Gastroesophageal sphincter (tissue), 4 donors: Measurements from ENCODE around the gene BCCIP. TPM values are rescaled to one million over a fixed set of nuclear protein-coding genes. Genes with fewer than 3 reads are reported as not detected.

ENCODE experiments used
- ATAC-seq: fragments of 150-250 bp; one replicate; pipeline ENCODE4 v1.9.1; 2016; ENCODE audit warnings: mild to moderate bottlenecking, moderate library complexity
- H3K27ac ChIP-seq, 4 donors: fragments of 200-600 bp; sonication (generic) in 3 of 4; 1 replicate in 3 of 4; 2 replicates in 1 of 4; pipeline ENCODE4 v1.5.1; 2016 to 2019
- H3K27me3 ChIP-seq: fragments of 200-600 bp; sonication (generic); one replicate; pipeline ENCODE4 v1.5.1; 2019
- H3K36me3 ChIP-seq, 2 donors: fragments of 200-600 bp; sonication (generic); one replicate each; pipeline ENCODE4 v1.5.1; 2019; ENCODE audit warnings: control low read depth in 1 of 2
- H3K4me1 ChIP-seq, 3 donors: fragments of 200-600 bp; sonication (generic); 1 replicate in 2 of 3; 2 replicates in 1 of 3; pipeline ENCODE4 v1.5.1; 2016 to 2019; ENCODE audit warnings: control low read depth in 2 of 3
- H3K4me3 ChIP-seq, 2 donors: fragments of 200-600 bp; sonication (generic); one replicate each; pipeline ENCODE4 v1.5.1; 2019; ENCODE audit warnings: mild to moderate bottlenecking in 1 of 2, moderate library complexity in 1 of 2
- H3K9me3 ChIP-seq, 3 donors: fragments of 200-600 bp; sonication (generic); one replicate each; pipeline ENCODE4 v1.5.1; 2017 to 2019; ENCODE audit warnings: control low read depth in 2 of 3
- EP300 ChIP-seq: sonication (generic); formaldehyde crosslinking; IDR thresholded peaks from one replicate; pipeline ENCODE4 v1.6.1; 2017; ENCODE audit warnings: antibody characterized with exemption, mild to moderate bottlenecking
- POLR2A ChIP-seq, 2 donors: fragments of 450-650 bp; IDR thresholded peaks; one replicate each; pipeline ENCODE4 v1.6.1; 2017; ENCODE audit warnings: antibody characterized with exemption in 2 of 2, mild to moderate bottlenecking in 2 of 2, moderate library complexity in 1 of 2
- POLR2AphosphoS5 ChIP-seq: sonication (generic); formaldehyde crosslinking; IDR thresholded peaks from one replicate; pipeline ENCODE4 v1.6.1; 2017; ENCODE audit warnings: antibody characterized with exemption
- WGBS, 2 donors: methylation state at CpG; one replicate each; pipeline ENCODE4 v1.1.5; 2018; ENCODE audit warnings: low coverage in 1 of 2; 5-methylcytosine and 5-hydroxymethylcytosine counted together
- total RNA-seq, 4 donors: library from RNA; depleted of rRNA; stranded (reverse); fragments of >200 nt; gene quantifications; one replicate each; pipeline ENCODE4 v1.1.0, GENCODE V29; 2016
- TF ChIP-seq, protein P1 (sequence below), 4 experiments: fragments of 200-600 bp in 2 of 4; fragments of 450-650 bp in 2 of 4; sonication (generic) in 1 of 4; IDR thresholded peaks; one replicate each; pipeline ENCODE4 v1.5.1; 2017 to 2019; ENCODE audit warnings: antibody characterized with exemption in 4 of 4, mild to moderate bottlenecking in 2 of 4, moderate library complexity in 2 of 4

Gene BCCIP
- total RNA-seq, 4 donors from 2014 or later: 38.6 to 59.2 (median 50.3) TPM

DNA sequence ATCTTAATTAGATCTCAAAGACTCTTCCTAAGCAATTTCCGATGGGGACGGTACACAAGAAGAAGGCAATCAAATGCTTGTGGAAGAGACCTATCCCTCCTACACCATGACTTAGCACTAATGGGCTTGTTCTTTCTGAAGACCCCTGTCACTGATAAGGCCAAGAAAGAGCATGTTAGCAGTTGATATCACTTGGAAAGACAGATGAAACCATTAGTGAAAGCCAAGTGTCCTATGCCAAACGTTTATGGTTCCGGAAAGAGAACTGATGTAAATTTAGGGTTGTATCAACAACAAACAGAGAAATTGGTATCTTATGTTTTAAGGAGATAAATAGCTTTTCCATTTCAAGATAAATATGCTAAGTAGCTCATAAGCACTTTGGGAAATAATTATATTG is 6.8 kb upstream of the BCCIP start:
- H3K4me1 ChIP-seq: peaks cover 0 to 12% (median under 1%) of the 10 kb centered on the region in 3 donors
- H3K4me3 ChIP-seq: no peak overlapping the region
- H3K27me3 ChIP-seq: no peaks in the 10 kb centered on the region
- no peaks in the 10 kb centered on the region for H3K9me3 ChIP-seq
- peaks cover 0 to 50% of the 10 kb centered on the region in 2 donors for H3K36me3 ChIP-seq
- no peak for ATAC-seq
- TF ChIP-seq POLR2A (IDR thresholded peaks at IDR 0.05): no peak
- TF ChIP-seq POLR2AphosphoS5: no peak
- TF ChIP-seq EP300: no peak
- TF ChIP-seq, protein P1, sequence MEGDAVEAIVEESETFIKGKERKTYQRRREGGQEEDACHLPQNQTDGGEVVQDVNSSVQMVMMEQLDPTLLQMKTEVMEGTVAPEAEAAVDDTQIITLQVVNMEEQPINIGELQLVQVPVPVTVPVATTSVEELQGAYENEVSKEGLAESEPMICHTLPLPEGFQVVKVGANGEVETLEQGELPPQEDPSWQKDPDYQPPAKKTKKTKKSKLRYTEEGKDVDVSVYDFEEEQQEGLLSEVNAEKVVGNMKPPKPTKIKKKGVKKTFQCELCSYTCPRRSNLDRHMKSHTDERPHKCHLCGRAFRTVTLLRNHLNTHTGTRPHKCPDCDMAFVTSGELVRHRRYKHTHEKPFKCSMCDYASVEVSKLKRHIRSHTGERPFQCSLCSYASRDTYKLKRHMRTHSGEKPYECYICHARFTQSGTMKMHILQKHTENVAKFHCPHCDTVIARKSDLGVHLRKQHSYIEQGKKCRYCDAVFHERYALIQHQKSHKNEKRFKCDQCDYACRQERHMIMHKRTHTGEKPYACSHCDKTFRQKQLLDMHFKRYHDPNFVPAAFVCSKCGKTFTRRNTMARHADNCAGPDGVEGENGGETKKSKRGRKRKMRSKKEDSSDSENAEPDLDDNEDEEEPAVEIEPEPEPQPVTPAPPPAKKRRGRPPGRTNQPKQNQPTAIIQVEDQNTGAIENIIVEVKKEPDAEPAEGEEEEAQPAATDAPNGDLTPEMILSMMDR (IDR thresholded peaks at IDR 0.05): no peak
- 72 to 83% methylated on average over 3 to 4 of the region's 4 CpGs for WGBS, 2 donors
- no peak overlapping the region for H3K27ac ChIP-seq

DNA sequence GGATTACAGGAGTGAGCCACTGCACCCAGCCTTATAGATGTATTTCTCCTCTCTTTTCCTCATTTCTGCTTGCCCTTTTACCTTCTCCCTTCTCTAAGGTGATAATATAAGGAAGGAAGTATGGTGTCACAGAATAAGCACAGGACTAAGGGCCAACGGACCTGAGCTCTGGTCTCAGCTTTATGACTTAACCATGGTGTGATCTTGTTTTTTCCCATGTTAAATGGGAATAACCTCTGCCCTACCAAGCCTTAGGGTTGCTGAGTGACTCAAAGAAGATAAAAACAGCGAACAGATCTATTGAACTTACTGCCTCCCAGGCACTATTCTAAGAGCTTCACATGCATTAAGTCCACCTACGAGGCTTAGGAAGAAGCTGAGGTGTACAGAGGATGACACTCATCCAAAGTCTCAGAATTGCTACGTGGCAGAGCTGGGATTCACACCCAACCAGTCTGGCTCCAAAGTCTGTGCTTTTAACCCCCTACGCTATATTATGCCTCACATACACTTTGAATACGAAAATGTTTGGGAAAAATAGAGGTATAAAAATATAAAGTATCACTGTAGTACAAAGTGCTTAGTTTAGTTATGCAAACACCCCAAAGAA is 5.9 kb upstream of the BCCIP start:
- Histone ChIP-seq H3K4me3 (no peak overlapping the region), H3K27ac (no peak overlapping the region), H3K9me3 (no peaks in the 10 kb centered on the region), H3K36me3 (peaks cover 0 to 41% of the 10 kb centered on the region in 2 donors), H3K4me1 (peaks cover 0 to 21% (median 10%) of the 10 kb centered on the region in 3 donors), H3K27me3 (no peaks in the 10 kb centered on the region)
- WGBS, 2 donors: 85 to 89% methylated on average over 4 to 5 of the region's 6 CpGs
- no peak for ATAC-seq
- TF ChIP-seq POLR2A (IDR thresholded peaks at IDR 0.05): no peak
- no peak for TF ChIP-seq EP300
- TF ChIP-seq, protein P1 (IDR thresholded peaks at IDR 0.05): no peak
- TF ChIP-seq POLR2AphosphoS5: no peak

DNA sequence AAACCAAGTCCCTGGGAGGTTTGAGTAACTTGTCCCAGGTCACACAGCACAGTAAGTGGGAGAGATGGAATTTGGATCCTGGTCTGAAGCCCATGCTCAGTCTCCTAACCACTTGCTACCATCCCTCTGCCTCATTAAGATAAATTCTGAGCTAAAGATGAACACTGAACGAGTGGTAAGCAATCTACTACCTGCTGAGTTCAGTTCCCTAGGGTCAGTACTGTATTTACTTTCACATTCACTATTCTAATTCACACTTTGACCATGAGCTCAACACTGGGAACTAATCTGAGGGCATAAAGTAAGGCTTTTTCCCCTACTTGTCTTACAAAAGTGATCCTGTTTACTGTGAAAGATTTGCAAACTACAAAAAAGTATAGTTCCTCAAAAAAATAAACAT is 2.6 kb upstream of the BCCIP start:
- H3K9me3 ChIP-seq: no peaks in the 10 kb centered on the region
- peaks cover 0 to 42% (median 23%) of the 10 kb centered on the region in 3 donors for H3K4me1 ChIP-seq
- H3K27me3 ChIP-seq: no peaks in the 10 kb centered on the region
- peaks cover 0 to 8% of the 10 kb centered on the region in 2 donors for H3K36me3 ChIP-seq
- TF ChIP-seq POLR2A (IDR thresholded peaks at IDR 0.05) (no peak), POLR2AphosphoS5 (no peak), EP300 (no peak)
- TF ChIP-seq, protein P1 (IDR thresholded peaks at IDR 0.05): no peak
- no peak for ATAC-seq
- no peak overlapping the region for H3K4me3 ChIP-seq
- no peak overlapping the region for H3K27ac ChIP-seq
- 67 to 100% methylated on average over 1 of the region's 1 CpG for WGBS, 2 donors

DNA sequence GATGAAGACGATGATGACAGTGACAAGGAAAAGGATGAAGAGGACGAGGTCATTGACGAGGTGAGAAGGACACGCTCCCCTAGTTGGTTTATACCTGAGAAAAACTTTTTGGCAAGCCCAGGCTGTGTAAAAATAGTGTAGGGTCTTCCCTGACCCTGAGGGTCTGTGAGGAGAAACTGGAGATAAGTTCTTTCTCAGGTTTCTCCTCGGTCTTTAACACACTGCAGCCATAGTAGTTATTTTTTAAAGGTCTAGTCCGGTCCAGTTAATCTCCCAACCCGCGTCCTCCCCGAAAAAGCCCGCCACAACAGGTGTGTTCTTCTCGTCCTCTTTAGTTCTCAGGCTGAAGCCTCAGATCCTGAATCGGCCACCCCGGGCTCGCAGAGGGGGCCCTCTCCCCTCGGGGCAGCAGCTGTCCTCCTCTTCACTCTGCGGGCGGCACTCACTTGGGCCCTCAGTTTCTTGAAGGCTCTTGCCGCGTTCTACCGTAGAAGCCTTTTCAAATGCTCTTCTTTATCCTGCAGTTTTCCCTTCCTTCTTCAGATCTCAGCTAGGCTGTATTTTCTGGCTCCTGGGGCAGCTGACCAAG is 411 bp downstream of the BCCIP start:
- Histone ChIP-seq H3K36me3 (peaks cover 0 to 28% of the 10 kb centered on the region in 2 donors), H3K4me1 (peaks cover 0 to 48% (median 25%) of the 10 kb centered on the region in 3 donors), H3K27ac (peak overlapping the region; percentile 48 to 91 (median 86)), H3K27me3 (no peaks in the 10 kb centered on the region), H3K9me3 (no peaks in the 10 kb centered on the region), H3K4me3 (peak overlapping the region; percentile 68 to 75)
- 0 to 1% methylated on average over 10 to 13 of the region's 20 CpGs for WGBS, 2 donors
- no peak for ATAC-seq
- no peak for TF ChIP-seq POLR2AphosphoS5
- TF ChIP-seq, protein P1 (IDR thresholded peaks at IDR 0.05): no peak
- no peak for TF ChIP-seq POLR2A (IDR thresholded peaks at IDR 0.05)
- TF ChIP-seq EP300: no peak

DNA sequence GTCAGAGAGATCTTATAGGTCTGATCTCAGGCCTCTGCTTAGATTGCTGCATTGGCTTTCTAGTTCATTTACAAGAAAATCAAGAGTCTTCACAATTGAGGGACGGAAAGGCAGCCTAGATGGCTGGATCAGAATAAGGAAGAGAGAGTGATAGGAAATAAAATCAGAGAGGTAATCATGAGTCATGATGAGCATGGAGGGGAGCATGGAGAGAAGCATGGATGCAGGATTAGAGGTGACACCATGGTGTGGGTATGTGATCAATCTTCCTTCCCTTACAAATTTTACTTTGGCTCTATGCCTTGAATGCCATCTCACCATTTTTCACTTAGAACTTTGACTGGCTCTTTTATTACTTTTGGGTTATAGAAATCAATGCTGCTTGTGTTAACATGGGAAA is 1.4 kb downstream of the BCCIP start:
- Histone ChIP-seq H3K4me3 (peak overlapping the region in 1 of 2 donors; percentile 75), H3K36me3 (peaks cover 0 to 38% of the 10 kb centered on the region in 2 donors), H3K27me3 (no peaks in the 10 kb centered on the region), H3K4me1 (peaks cover 0 to 48% (median 25%) of the 10 kb centered on the region in 3 donors), H3K9me3 (no peaks in the 10 kb centered on the region), H3K27ac (no peak overlapping the region)
- ATAC-seq: no peak
- TF ChIP-seq, protein P1 (IDR thresholded peaks at IDR 0.05): no peak
- TF ChIP-seq POLR2A (IDR thresholded peaks at IDR 0.05): no peak
- no peak for TF ChIP-seq POLR2AphosphoS5
- TF ChIP-seq EP300: no peak
- WGBS, 2 donors: 60 to 82% methylated on average over 1 of the region's 1 CpG
